NCI-H1048 (cell line): ENCODE data around the gene CRHR1.

Experiments
- DNase-seq: peaks from one replicate; lab custom pipeline; 2025; lab: John Stamatoyannopoulos, UW

Gene CRHR1

GRCh38 chr17:45758544-45758943, 25.6 kb upstream of the CRHR1 start:
- DNase-seq: no peak

- no peak for DNase-seq
These were observed 24.4 kb upstream of the CRHR1 start for GRCh38 chr17:45759761-45760160.

GRCh38 chr17:45761957-45762565, 22.1 kb upstream of the CRHR1 start:
- DNase-seq: no peak

- no peak for DNase-seq
These were observed 20.9 kb upstream of the CRHR1 start for GRCh38 chr17:45763182-45763581.

- DNase-seq: no peak
These were observed 19.6 kb upstream of the CRHR1 start for GRCh38 chr17:45764479-45764878.

- DNase-seq: no peak
These were observed 16.1 kb upstream of the CRHR1 start for GRCh38 chr17:45768000-45768399.

GRCh38 chr17:45770632-45771270, 13.4 kb upstream of the CRHR1 start:
- DNase-seq: no peak

GRCh38 chr17:45771271-45771959, 12.7 kb upstream of the CRHR1 start:
- DNase-seq: no peak

GRCh38 chr17:45775148-45775547, 9.0 kb upstream of the CRHR1 start:
- no peak for DNase-seq

GRCh38 chr17:45775576-45776011, 8.5 kb upstream of the CRHR1 start:
- no peak for DNase-seq

GRCh38 chr17:45776896-45777295, 7.2 kb upstream of the CRHR1 start:
- no peak for DNase-seq

GRCh38 chr17:45777388-45777787, 6.7 kb upstream of the CRHR1 start:
- no peak for DNase-seq

GRCh38 chr17:45780921-45781320, 3.2 kb upstream of the CRHR1 start:
- no peak for DNase-seq

GRCh38 chr17:45782889-45783592, 1.1 kb upstream of the CRHR1 start:
- DNase-seq: no peak

- no peak for DNase-seq
These were observed 377 bp upstream of the CRHR1 start for GRCh38 chr17:45783593-45784292.

GRCh38 chr17:45784741-45785479, 790 bp downstream of the CRHR1 start:
- DNase-seq: no peak

- no peak for DNase-seq
These were observed 1.5 kb downstream of the CRHR1 start for GRCh38 chr17:45785480-45786193.

- no peak for DNase-seq
These were observed 2.2 kb downstream of the CRHR1 start for GRCh38 chr17:45786349-45786748.

GRCh38 chr17:45787044-45787443, 2.9 kb downstream of the CRHR1 start:
- DNase-seq: no peak

GRCh38 chr17:45787656-45788055, 3.5 kb downstream of the CRHR1 start:
- DNase-seq: no peak

GRCh38 chr17:45788057-45788456, 3.9 kb downstream of the CRHR1 start:
- no peak for DNase-seq
